Activated naive CD4-positive, alpha-beta T cell treated with anti-CD3 and anti-CD28 coated beads, Interleukin-2, amount 50 U/mL, for 24 hours (primary cell): ENCODE data around the gene RASAL2.
"Not testable (repeated sequence)": the region's sequence is repeated elsewhere in the genome, so short reads cannot be mapped to it uniquely, and the experiment has no call there.

Experiments
- H3K27ac Mint-ChIP-seq: one replicate; pipeline ENCODE4 v1.8.0; 2021; ENCODE audit warnings: mild to moderate bottlenecking, mixed read lengths
- H3K27me3 Mint-ChIP-seq: one replicate; pipeline ENCODE4 v1.8.0; 2021; ENCODE audit warnings: mixed read lengths
- H3K36me3 Mint-ChIP-seq: one replicate; pipeline ENCODE4 v1.8.0; 2021; ENCODE audit warnings: mixed read lengths
- H3K4me1 Mint-ChIP-seq: one replicate; pipeline ENCODE4 v1.8.0; 2021; ENCODE audit warnings: mixed read lengths
- H3K4me3 Mint-ChIP-seq: one replicate; pipeline ENCODE4 v1.8.0; 2021; ENCODE audit warnings: mild to moderate bottlenecking, mixed read lengths
- H3K9me3 Mint-ChIP-seq: one replicate; pipeline ENCODE4 v1.8.0; 2021; ENCODE audit warnings: mixed read lengths

The RASAL2 gene

GRCh38 chr1:178208269-178208856 lies 114.5 kb downstream of the RASAL2 start:
- H3K4me3 Mint-ChIP-seq, H3K4me1 Mint-ChIP-seq, H3K27me3 Mint-ChIP-seq, H3K36me3 Mint-ChIP-seq, H3K27ac Mint-ChIP-seq: not testable (repeated sequence)
- peaks cover 27% of the 10 kb centered on the region for H3K9me3 Mint-ChIP-seq

- no peak overlapping the region for H3K4me3 Mint-ChIP-seq
- H3K9me3 Mint-ChIP-seq: peaks cover 27% of the 10 kb centered on the region
- no peaks in the 10 kb centered on the region for H3K27me3 Mint-ChIP-seq
- no peaks in the 10 kb centered on the region for H3K4me1 Mint-ChIP-seq
- no peak overlapping the region for H3K27ac Mint-ChIP-seq
- H3K36me3 Mint-ChIP-seq: peaks cover 3% of the 10 kb centered on the region
Measured at GRCh38 chr1:178209935-178210334, 116.0 kb downstream of the RASAL2 start.

GRCh38 chr1:178218550-178218949 lies 124.6 kb downstream of the RASAL2 start:
- Mint-ChIP-seq H3K27ac (no peak overlapping the region), H3K9me3 (no peaks in the 10 kb centered on the region), H3K4me1 (no peaks in the 10 kb centered on the region), H3K27me3 (peaks cover 3% of the 10 kb centered on the region), H3K4me3 (no peak overlapping the region), H3K36me3 (no peaks in the 10 kb centered on the region)

- Mint-ChIP-seq H3K27me3 (peaks cover 3% of the 10 kb centered on the region), H3K4me1 (no peaks in the 10 kb centered on the region), H3K36me3 (no peaks in the 10 kb centered on the region), H3K27ac (no peak overlapping the region), H3K9me3 (no peaks in the 10 kb centered on the region), H3K4me3 (no peak overlapping the region)
Measured at GRCh38 chr1:178220094-178220493, 126.2 kb downstream of the RASAL2 start.

GRCh38 chr1:178223289-178223688 lies 129.4 kb downstream of the RASAL2 start:
- no peaks in the 10 kb centered on the region for H3K4me1 Mint-ChIP-seq
- H3K27me3 Mint-ChIP-seq: peaks cover 3% of the 10 kb centered on the region
- peaks cover 7% of the 10 kb centered on the region for H3K9me3 Mint-ChIP-seq
- H3K27ac Mint-ChIP-seq: no peak overlapping the region
- H3K36me3 Mint-ChIP-seq: no peaks in the 10 kb centered on the region
- no peak overlapping the region for H3K4me3 Mint-ChIP-seq

GRCh38 chr1:178224358-178224757 lies 130.5 kb downstream of the RASAL2 start:
- H3K27me3 Mint-ChIP-seq: peaks cover 3% of the 10 kb centered on the region
- peaks cover 7% of the 10 kb centered on the region for H3K9me3 Mint-ChIP-seq
- H3K4me3 Mint-ChIP-seq: no peak overlapping the region
- H3K27ac Mint-ChIP-seq: no peak overlapping the region
- H3K4me1 Mint-ChIP-seq: no peaks in the 10 kb centered on the region
- H3K36me3 Mint-ChIP-seq: no peaks in the 10 kb centered on the region

GRCh38 chr1:178230881-178231409 lies 137.0 kb downstream of the RASAL2 start:
- H3K36me3 Mint-ChIP-seq: no peaks in the 10 kb centered on the region
- H3K27me3 Mint-ChIP-seq: peaks cover 2% of the 10 kb centered on the region
- no peaks in the 10 kb centered on the region for H3K4me1 Mint-ChIP-seq
- no peak overlapping the region for H3K27ac Mint-ChIP-seq
- H3K9me3 Mint-ChIP-seq: peaks cover 4% of the 10 kb centered on the region
- no peak overlapping the region for H3K4me3 Mint-ChIP-seq

- H3K4me3 Mint-ChIP-seq: no peak overlapping the region
- H3K36me3 Mint-ChIP-seq: no peaks in the 10 kb centered on the region
- H3K27me3 Mint-ChIP-seq: no peaks in the 10 kb centered on the region
- H3K4me1 Mint-ChIP-seq: no peaks in the 10 kb centered on the region
- no peak overlapping the region for H3K27ac Mint-ChIP-seq
- no peaks in the 10 kb centered on the region for H3K9me3 Mint-ChIP-seq
Measured at GRCh38 chr1:178232108-178232507, 138.2 kb downstream of the RASAL2 start.

- H3K36me3 Mint-ChIP-seq: no peaks in the 10 kb centered on the region
- H3K27ac Mint-ChIP-seq: no peak overlapping the region
- H3K4me1 Mint-ChIP-seq: no peaks in the 10 kb centered on the region
- H3K27me3 Mint-ChIP-seq: no peaks in the 10 kb centered on the region
- H3K9me3 Mint-ChIP-seq: no peaks in the 10 kb centered on the region
- no peak overlapping the region for H3K4me3 Mint-ChIP-seq
Measured at GRCh38 chr1:178232949-178233348, 139.0 kb downstream of the RASAL2 start.

GRCh38 chr1:178237121-178237520 lies 143.2 kb downstream of the RASAL2 start:
- Mint-ChIP-seq H3K36me3 (no peaks in the 10 kb centered on the region), H3K4me3 (no peak overlapping the region), H3K4me1 (no peaks in the 10 kb centered on the region), H3K9me3 (no peaks in the 10 kb centered on the region), H3K27me3 (no peaks in the 10 kb centered on the region), H3K27ac (peak overlapping the region; percentile 32)

GRCh38 chr1:178238722-178239510 lies 145.0 kb downstream of the RASAL2 start:
- Mint-ChIP-seq H3K4me1 (no peaks in the 10 kb centered on the region), H3K27ac (no peak overlapping the region), H3K36me3 (no peaks in the 10 kb centered on the region), H3K27me3 (no peaks in the 10 kb centered on the region), H3K4me3 (no peak overlapping the region), H3K9me3 (no peaks in the 10 kb centered on the region)

GRCh38 chr1:178241057-178241456 lies 147.2 kb downstream of the RASAL2 start:
- Mint-ChIP-seq H3K27me3 (no peaks in the 10 kb centered on the region), H3K4me1 (no peaks in the 10 kb centered on the region), H3K4me3 (no peak overlapping the region), H3K9me3 (no peaks in the 10 kb centered on the region), H3K27ac (no peak overlapping the region), H3K36me3 (no peaks in the 10 kb centered on the region)

- no peak overlapping the region for H3K4me3 Mint-ChIP-seq
- no peaks in the 10 kb centered on the region for H3K4me1 Mint-ChIP-seq
- H3K9me3 Mint-ChIP-seq: no peaks in the 10 kb centered on the region
- no peaks in the 10 kb centered on the region for H3K36me3 Mint-ChIP-seq
- no peaks in the 10 kb centered on the region for H3K27me3 Mint-ChIP-seq
- no peak overlapping the region for H3K27ac Mint-ChIP-seq
Measured at GRCh38 chr1:178241837-178242236, 147.9 kb downstream of the RASAL2 start.

GRCh38 chr1:178243119-178243518 lies 149.2 kb downstream of the RASAL2 start:
- no peaks in the 10 kb centered on the region for H3K9me3 Mint-ChIP-seq
- H3K36me3 Mint-ChIP-seq: no peaks in the 10 kb centered on the region
- no peak overlapping the region for H3K4me3 Mint-ChIP-seq
- H3K4me1 Mint-ChIP-seq: no peaks in the 10 kb centered on the region
- H3K27me3 Mint-ChIP-seq: no peaks in the 10 kb centered on the region
- no peak overlapping the region for H3K27ac Mint-ChIP-seq

GRCh38 chr1:178243890-178244289 lies 150.0 kb downstream of the RASAL2 start:
- Mint-ChIP-seq H3K4me1 (no peaks in the 10 kb centered on the region), H3K27me3 (no peaks in the 10 kb centered on the region), H3K36me3 (no peaks in the 10 kb centered on the region), H3K4me3 (no peak overlapping the region), H3K9me3 (peaks cover under 1% of the 10 kb centered on the region), H3K27ac (no peak overlapping the region)

- H3K36me3 Mint-ChIP-seq, H3K27ac Mint-ChIP-seq, H3K9me3 Mint-ChIP-seq, H3K27me3 Mint-ChIP-seq, H3K4me3 Mint-ChIP-seq, H3K4me1 Mint-ChIP-seq: not testable (repeated sequence)
Measured at GRCh38 chr1:178248284-178248683, 154.4 kb downstream of the RASAL2 start.
